ENCODE measurements around the gene RPUSD4.

DNA sequence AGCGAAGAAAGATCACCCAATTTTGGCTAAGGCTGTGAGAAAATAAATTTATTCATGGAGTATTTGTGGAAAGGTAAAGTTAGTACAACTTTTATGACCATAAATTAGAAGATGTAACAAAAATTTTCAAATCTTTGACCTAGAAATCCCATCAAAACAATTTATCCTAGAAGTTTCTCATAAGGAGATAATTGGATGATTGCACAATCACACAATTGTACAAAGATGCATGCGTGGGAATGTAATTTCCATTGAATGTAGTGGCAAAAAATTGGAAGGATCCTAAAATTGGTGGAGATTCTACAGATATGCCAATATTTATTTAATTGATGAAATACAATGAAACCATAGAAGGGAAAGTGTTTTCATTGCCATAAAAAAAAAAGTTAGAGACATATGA is 45.7 kb upstream of the RPUSD4 start:
- no peak for TF ChIP-seq POLR2A (IDR thresholded peaks at IDR 0.05; ENCODE audit: low read length)
- TF ChIP-seq, protein P1, sequence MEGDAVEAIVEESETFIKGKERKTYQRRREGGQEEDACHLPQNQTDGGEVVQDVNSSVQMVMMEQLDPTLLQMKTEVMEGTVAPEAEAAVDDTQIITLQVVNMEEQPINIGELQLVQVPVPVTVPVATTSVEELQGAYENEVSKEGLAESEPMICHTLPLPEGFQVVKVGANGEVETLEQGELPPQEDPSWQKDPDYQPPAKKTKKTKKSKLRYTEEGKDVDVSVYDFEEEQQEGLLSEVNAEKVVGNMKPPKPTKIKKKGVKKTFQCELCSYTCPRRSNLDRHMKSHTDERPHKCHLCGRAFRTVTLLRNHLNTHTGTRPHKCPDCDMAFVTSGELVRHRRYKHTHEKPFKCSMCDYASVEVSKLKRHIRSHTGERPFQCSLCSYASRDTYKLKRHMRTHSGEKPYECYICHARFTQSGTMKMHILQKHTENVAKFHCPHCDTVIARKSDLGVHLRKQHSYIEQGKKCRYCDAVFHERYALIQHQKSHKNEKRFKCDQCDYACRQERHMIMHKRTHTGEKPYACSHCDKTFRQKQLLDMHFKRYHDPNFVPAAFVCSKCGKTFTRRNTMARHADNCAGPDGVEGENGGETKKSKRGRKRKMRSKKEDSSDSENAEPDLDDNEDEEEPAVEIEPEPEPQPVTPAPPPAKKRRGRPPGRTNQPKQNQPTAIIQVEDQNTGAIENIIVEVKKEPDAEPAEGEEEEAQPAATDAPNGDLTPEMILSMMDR (IDR thresholded peaks at IDR 0.05) = no peak
- no peak for TF ChIP-seq MAFK (IDR thresholded peaks at IDR 0.05; ENCODE audit: partially characterized antibody)
- no peak for TF ChIP-seq EP300 (IDR thresholded peaks at IDR 0.05)
- TF ChIP-seq, protein P2, sequence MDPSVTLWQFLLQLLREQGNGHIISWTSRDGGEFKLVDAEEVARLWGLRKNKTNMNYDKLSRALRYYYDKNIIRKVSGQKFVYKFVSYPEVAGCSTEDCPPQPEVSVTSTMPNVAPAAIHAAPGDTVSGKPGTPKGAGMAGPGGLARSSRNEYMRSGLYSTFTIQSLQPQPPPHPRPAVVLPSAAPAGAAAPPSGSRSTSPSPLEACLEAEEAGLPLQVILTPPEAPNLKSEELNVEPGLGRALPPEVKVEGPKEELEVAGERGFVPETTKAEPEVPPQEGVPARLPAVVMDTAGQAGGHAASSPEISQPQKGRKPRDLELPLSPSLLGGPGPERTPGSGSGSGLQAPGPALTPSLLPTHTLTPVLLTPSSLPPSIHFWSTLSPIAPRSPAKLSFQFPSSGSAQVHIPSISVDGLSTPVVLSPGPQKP (IDR thresholded peaks at IDR 0.05; ENCODE audit: low read depth, low read length) = no peak
- no peak for TF ChIP-seq EHMT2 (IDR thresholded peaks at IDR 0.05; ENCODE audit: low read depth)
- no peak for TF ChIP-seq RAD21 (conservative IDR thresholded peaks at IDR 0.05 in 1 of 2, IDR thresholded peaks at IDR 0.05 in 1 of 2)
- TF ChIP-seq, protein P3, sequence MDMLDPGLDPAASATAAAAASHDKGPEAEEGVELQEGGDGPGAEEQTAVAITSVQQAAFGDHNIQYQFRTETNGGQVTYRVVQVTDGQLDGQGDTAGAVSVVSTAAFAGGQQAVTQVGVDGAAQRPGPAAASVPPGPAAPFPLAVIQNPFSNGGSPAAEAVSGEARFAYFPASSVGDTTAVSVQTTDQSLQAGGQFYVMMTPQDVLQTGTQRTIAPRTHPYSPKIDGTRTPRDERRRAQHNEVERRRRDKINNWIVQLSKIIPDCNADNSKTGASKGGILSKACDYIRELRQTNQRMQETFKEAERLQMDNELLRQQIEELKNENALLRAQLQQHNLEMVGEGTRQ (IDR thresholded peaks at IDR 0.05) = no peak
- TF ChIP-seq KDM1A (IDR thresholded peaks at IDR 0.05; ENCODE audit: low read depth) = no peak
- TF ChIP-seq SREBF2 (IDR thresholded peaks at IDR 0.05) = no peak
- no peak for TF ChIP-seq RCOR1 (IDR thresholded peaks at IDR 0.05; ENCODE audit: low read depth, low read length)

Data from A549 (cell line).